C4-2B (cell line): ENCODE results near the gene AASDH.

Experiments used
- ZFX ChIP-seq: fragments of 450-650 bp; IDR thresholded peaks from 2 replicates; pipeline ENCODE4 v1.6.1; 2017
- TF ChIP-seq, protein P1 (sequence below): fragments of 450-650 bp; conservative IDR thresholded peaks from 2 replicates; pipeline ENCODE4 v1.5.1; 2017; ENCODE audit warnings: mild to moderate bottlenecking

DNA sequence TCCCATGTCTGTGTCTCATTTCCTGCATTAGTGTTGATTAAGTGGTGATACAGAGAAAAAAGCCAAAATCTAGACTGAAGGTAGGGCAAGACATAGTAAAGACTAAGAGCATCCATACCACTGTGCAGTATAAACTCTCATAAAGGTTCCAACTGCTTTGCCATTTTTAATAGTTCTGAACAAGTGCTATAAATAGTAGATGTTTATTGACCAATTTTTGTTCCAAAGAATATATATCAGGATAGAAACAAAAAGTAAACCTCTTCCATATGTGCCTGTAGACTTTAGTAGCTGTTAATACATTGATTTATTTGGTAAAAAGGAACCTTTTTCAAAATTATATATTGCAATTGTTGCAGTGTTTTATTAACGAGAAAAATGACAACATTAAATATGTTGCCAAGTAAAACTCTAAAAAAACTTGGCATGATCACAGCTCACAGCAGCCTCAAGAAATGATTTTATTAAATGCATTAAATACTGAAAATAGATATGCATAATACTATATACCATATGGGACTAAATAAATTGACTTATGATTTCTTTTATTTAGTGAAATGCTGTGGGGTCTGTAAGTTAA lies 22.3 kb upstream of the AASDH start:
- TF ChIP-seq, protein P1, sequence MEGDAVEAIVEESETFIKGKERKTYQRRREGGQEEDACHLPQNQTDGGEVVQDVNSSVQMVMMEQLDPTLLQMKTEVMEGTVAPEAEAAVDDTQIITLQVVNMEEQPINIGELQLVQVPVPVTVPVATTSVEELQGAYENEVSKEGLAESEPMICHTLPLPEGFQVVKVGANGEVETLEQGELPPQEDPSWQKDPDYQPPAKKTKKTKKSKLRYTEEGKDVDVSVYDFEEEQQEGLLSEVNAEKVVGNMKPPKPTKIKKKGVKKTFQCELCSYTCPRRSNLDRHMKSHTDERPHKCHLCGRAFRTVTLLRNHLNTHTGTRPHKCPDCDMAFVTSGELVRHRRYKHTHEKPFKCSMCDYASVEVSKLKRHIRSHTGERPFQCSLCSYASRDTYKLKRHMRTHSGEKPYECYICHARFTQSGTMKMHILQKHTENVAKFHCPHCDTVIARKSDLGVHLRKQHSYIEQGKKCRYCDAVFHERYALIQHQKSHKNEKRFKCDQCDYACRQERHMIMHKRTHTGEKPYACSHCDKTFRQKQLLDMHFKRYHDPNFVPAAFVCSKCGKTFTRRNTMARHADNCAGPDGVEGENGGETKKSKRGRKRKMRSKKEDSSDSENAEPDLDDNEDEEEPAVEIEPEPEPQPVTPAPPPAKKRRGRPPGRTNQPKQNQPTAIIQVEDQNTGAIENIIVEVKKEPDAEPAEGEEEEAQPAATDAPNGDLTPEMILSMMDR = no peak
- TF ChIP-seq ZFX = no peak
